Rectal smooth muscle tissue (tissue), 1 donor: Measurements from ENCODE around the gene PLCB1.
"Not testable (repeated sequence)": the region's sequence is repeated elsewhere in the genome, so short reads cannot be mapped to it uniquely, and the experiment has no call there.

Source experiments
- H3K27ac ChIP-seq: one replicate; pipeline ENCODE4 v1.7.0; 2013; ENCODE audit warnings: low read depth, low read length, inconsistent platforms
- H3K27me3 ChIP-seq: one replicate; pipeline ENCODE4 v1.7.0; 2013; ENCODE audit warnings: low read length; ENCODE audit not compliant: control insufficient read depth, insufficient read depth
- H3K36me3 ChIP-seq: one replicate; pipeline ENCODE4 v1.7.0; 2013; ENCODE audit warnings: low read length; ENCODE audit not compliant: control insufficient read depth, insufficient read depth
- H3K4me1 ChIP-seq: one replicate; pipeline ENCODE4 v1.7.0; 2013; ENCODE audit warnings: low read length; ENCODE audit not compliant: control insufficient read depth, insufficient read depth
- H3K4me3 ChIP-seq: one replicate; pipeline ENCODE4 v1.7.0; 2013; ENCODE audit warnings: low read length
- H3K9ac ChIP-seq: one replicate; pipeline ENCODE4 v1.7.0; 2013; ENCODE audit warnings: low read length

Gene PLCB1

DNA sequence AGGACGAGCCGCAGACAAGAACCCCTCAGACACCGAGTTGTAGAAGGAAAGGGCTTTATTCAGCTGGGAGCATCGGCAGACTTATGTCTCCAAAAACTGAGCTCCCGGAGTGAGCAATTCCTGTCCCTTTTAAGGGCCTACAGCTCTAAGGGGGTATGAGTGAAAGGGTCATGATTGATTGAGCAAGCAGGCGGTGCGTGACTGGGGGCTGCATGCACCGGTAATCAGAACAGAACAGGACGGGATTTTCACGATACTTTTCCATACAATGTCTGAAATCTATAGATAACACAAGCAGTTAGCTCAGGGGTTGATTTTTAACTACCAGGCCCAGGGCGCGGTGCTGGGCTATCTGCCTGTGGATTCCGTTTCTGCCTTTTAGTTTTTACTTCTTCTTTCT is 710.5 kb downstream of the PLCB1 start:
- Histone ChIP-seq H3K27ac (no peak overlapping the region), H3K4me3 (no peak overlapping the region), H3K36me3 (no peaks in the 10 kb centered on the region), H3K4me1 (no peaks in the 10 kb centered on the region), H3K27me3 (no peaks in the 10 kb centered on the region), H3K9ac (no peak overlapping the region)

DNA sequence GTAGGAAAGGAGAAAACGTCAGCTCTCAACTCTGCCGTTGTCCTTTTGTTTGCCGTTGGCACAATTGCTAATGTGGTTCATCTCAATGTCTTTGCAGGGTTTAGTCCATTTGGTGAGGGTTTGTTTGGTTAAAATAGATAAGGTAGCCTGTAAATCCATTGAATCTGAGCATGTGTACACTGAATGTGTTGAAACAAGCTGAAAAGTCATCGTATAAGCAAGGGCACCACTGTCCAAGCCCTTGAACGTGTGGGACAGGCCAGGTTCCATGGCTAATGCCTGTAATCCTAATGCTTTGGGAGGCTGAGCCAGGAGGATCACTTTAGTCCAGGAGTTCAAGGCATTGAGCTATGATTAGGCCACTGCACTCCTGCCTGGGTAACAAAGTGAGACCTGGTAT is 712.1 kb downstream of the PLCB1 start:
- Histone ChIP-seq H3K27me3 (no peaks in the 10 kb centered on the region), H3K27ac (no peak overlapping the region), H3K36me3 (no peaks in the 10 kb centered on the region), H3K4me1 (no peaks in the 10 kb centered on the region), H3K9ac (no peak overlapping the region), H3K4me3 (no peak overlapping the region)

DNA sequence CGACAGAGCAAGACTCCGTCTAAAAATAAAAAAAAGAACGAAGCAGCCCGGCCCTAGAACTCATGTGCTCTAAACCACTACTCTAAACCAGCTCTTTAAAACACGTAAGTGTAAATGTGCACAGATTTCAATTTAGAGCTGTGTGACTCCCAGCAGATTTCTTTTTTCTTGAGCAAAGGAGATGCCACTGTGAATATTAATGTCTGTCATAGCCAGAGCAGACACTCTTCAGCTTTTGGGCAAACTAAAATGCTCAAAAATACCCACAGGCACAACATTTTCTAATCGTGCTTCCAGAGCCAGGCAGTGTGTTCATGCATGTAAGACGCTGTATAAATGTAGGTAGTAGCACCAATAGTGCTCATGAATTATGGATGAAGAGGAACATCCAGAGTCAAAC is 717.9 kb downstream of the PLCB1 start:
- Histone ChIP-seq H3K36me3 (no peaks in the 10 kb centered on the region), H3K4me1 (peaks cover 4% of the 10 kb centered on the region), H3K27ac (no peak overlapping the region), H3K27me3 (no peaks in the 10 kb centered on the region), H3K9ac (no peak overlapping the region), H3K4me3 (no peak overlapping the region)

DNA sequence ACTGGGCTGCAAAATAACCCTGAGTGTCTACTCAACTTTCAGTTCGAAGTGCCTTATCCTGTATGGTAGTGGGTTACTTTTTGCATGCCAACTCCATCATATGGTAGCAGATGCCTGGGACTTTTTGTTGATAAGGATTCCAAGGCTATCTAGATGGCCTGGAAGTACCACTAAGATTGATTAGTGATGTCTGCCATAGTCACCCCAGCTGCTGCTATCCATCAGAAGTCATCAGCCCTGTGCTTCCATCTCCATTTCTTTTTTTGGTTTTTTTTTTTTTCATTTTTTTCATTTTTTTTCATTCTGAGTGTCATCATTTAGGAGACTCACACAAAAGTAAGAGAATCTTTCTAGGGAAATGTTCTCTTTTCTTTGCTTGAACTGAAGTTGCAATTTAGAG is 719.4 kb downstream of the PLCB1 start:
- no peak overlapping the region for H3K9ac ChIP-seq
- no peak overlapping the region for H3K27ac ChIP-seq
- no peaks in the 10 kb centered on the region for H3K36me3 ChIP-seq
- no peak overlapping the region for H3K4me3 ChIP-seq
- H3K4me1 ChIP-seq, result peaks cover 5% of the 10 kb centered on the region
- H3K27me3 ChIP-seq, result no peaks in the 10 kb centered on the region

DNA sequence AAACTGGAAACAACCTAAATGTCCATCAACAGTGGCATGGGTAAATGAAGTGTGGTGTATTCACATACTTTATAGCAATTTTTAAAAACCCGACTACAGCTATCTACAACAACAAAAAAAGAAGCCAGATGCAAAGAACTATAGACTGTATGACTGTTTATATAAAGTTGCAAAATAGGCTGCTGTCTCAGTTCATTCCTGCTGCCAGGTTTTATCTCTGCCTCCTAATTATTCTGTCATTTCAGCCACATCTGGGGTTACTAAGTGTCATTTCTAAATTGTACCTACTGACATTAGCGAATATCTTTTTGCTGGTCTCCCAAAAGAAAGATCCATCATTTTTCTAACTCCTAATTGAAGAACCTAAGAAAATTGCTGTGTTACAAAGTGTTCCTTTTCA is 719.9 kb downstream of the PLCB1 start:
- not testable (repeated sequence) for H3K27me3 ChIP-seq, H3K4me1 ChIP-seq, H3K9ac ChIP-seq, H3K27ac ChIP-seq, H3K4me3 ChIP-seq, H3K36me3 ChIP-seq

DNA sequence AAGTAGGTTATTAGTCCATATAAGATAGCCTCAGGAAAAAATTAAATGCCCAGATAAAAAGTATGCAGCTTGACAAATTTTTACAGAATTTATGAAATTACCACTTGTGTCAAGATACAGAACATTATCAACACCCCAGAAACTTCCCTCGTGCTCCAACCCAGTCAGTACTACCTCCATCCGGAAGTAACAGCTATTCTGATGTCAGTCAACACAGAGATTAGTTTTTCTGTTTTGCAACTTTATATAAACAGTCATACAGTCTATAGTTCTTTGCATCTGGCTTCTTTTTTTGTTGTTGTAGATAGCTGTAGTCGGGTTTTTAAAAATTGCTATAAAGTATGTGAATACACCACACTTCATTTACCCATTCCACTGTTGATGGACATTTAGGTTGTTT is 721.1 kb downstream of the PLCB1 start:
- not testable (repeated sequence) for H3K27me3 ChIP-seq, H3K4me1 ChIP-seq, H3K27ac ChIP-seq, H3K4me3 ChIP-seq, H3K36me3 ChIP-seq, H3K9ac ChIP-seq

DNA sequence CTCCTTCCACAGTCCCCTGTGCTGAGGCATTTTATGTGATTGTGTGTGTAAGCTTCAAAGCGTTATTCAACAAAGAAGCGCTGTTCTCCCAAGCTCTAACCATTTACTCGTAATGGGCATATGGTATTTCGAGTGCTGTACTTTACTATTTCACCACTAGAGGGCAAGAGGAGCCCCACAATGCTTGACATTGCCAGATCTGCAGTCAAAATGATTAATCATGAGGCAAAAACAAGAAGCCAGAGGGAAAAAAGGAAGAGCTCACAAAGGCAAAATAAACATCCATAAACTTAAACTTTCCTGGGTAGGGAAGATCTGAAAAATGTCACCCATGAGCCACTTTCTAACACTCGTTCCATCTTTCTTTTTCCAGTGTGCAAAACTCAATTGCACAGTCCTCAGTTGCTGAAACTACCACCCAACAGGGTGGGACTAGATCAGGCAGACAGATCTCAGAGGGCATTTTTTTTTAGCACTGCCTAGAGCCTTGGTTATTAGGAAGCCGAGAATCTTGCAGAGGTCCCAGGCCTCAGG is 721.8 kb downstream of the PLCB1 start:
- Histone ChIP-seq H3K27me3 (no peaks in the 10 kb centered on the region), H3K9ac (no peak overlapping the region), H3K4me1 (peaks cover 5% of the 10 kb centered on the region), H3K4me3 (no peak overlapping the region), H3K27ac (no peak overlapping the region), H3K36me3 (no peaks in the 10 kb centered on the region)

DNA sequence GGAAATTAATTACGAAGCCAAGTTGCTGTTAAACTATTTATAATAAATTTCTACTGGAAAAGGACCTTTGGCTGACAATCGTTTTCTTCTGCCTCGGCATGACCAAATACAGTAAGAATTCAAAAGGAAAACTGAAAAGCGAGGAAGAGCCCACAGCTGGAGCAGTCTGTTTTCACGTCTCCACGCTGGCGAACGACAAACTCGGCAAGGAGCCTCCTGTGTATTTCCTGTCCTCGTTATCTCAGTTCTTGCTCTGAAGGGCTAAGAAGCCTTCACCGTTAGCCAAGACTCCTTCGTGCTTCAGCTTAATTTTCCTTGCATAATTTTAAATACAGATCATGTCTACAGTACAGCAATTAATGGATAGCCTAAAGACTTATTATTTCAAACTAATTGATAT is 722.5 kb downstream of the PLCB1 start:
- peaks cover 5% of the 10 kb centered on the region for H3K4me1 ChIP-seq
- no peaks in the 10 kb centered on the region for H3K36me3 ChIP-seq
- no peak overlapping the region for H3K9ac ChIP-seq
- H3K4me3 ChIP-seq, result no peak overlapping the region
- H3K27ac ChIP-seq, result peak overlapping the region; percentile 6
- H3K27me3 ChIP-seq, result no peaks in the 10 kb centered on the region

DNA sequence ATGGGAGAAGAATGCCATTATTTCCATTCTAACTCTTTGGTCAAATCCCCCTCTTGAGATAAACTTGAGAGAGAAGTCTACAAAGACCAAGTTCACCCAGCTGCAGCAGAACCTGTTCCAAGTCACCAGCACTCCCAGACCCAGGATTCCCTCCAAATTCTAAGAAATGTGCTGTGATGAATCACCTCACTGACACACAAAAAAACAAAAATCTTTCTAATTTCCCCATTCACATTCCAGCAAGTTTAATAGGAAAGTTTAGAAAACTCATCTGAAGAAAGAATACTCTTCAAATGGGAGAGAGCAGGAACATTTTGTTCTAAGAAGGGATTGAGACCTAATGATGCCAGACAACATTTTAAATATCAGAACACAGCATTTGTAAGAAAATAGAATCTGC is 723.2 kb downstream of the PLCB1 start:
- Histone ChIP-seq H3K27me3 (no peaks in the 10 kb centered on the region), H3K9ac (no peak overlapping the region), H3K4me3 (no peak overlapping the region), H3K4me1 (peaks cover 5% of the 10 kb centered on the region), H3K27ac (peak overlapping the region; percentile 6), H3K36me3 (no peaks in the 10 kb centered on the region)

DNA sequence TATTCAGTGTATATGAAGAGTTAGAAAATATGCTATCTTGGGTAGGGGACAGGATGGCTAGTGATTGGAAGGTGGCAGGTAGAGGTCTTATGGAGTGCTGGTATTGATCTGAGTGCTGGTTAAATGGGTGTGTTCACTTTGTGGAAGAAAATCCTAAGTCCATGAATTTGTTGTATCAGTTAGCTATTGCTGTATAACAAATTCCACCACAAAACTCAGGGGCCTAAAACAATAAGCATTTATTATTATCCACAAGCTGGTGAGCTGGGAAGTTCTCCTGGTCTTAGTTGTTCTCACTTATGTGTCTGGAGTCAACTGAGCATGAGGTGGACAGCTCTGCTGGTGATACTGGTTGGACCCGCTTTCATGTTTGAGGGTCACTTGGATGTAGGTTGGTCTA is 724.6 kb downstream of the PLCB1 start:
- H3K27me3 ChIP-seq, result no peaks in the 10 kb centered on the region
- peaks cover 2% of the 10 kb centered on the region for H3K4me1 ChIP-seq
- H3K9ac ChIP-seq, result no peak overlapping the region
- no peaks in the 10 kb centered on the region for H3K36me3 ChIP-seq
- H3K4me3 ChIP-seq, result no peak overlapping the region
- H3K27ac ChIP-seq, result no peak overlapping the region

DNA sequence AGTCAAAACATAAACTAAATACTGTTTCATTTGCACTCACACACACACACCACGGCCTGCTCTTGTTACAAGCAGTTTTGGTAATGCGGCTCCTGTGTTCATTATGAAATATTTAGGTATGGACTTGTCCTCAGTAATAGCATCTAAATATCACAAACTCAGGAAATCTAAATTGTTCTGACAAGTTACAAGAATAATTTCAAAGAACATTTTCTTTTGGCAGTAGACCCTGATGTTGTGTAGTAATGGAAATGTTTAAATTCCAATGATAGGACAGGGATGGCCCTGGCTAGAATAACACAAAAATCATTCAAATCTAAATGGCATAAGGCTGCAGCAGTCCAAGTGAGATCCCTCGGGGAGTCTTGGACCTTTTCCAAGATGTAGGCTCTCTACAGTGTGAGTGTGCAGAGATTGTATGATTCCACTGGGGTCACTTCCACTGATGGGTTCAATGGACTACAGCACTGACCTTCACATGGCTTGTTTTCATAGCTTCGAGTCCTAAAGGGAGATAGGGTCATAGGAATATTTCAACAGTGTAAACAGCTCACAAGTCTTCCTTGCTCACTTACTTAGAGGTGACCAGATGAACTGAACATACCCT is 726.2 kb downstream of the PLCB1 start:
- H3K27me3 ChIP-seq, result no peaks in the 10 kb centered on the region
- H3K4me1 ChIP-seq, result peaks cover 2% of the 10 kb centered on the region
- no peak overlapping the region for H3K27ac ChIP-seq
- no peak overlapping the region for H3K4me3 ChIP-seq
- no peak overlapping the region for H3K9ac ChIP-seq
- no peaks in the 10 kb centered on the region for H3K36me3 ChIP-seq

DNA sequence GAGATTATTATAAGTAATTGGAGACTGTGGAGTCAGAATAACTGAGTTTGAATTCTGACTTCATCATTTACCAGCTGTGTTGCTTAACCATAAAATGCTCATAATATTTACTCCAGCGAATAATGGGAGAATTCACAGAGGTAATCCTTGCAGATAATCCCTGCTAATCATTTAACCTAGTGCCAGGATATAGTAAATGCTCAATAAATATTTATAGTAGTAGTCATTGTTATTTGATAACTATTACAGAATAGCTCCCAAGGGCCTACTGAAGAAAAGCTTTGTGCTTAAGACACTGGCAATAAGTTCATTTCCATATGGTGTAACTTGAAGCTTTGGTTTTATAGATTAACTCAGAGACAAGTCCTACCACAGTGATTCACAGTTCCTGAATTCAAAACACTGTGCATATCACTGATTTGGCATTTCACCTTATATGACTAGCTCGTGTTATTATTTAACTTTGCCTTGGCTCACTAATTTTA is 728.0 kb downstream of the PLCB1 start:
- Histone ChIP-seq H3K9ac (no peak overlapping the region), H3K36me3 (no peaks in the 10 kb centered on the region), H3K4me1 (no peaks in the 10 kb centered on the region), H3K27me3 (no peaks in the 10 kb centered on the region), H3K27ac (no peak overlapping the region), H3K4me3 (no peak overlapping the region)

DNA sequence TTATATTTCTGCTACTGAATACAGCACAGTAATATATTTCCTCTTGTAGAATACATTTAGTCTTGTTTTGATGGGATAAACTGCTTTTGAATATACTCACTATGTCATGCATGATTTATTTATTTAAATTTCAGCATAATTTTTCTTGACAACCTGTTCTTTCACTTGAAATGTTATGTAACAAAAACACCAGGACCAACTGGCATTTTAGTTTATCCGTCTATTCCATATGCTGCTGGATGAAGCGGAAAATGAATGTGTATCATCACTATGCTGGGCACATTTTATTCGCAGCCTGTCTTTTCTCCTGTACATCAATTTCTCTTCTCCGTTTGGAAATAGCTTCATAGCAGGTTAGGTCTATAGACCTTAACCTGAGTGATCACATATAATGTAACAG is 730.0 kb downstream of the PLCB1 start:
- no peak overlapping the region for H3K9ac ChIP-seq
- no peaks in the 10 kb centered on the region for H3K4me1 ChIP-seq
- H3K4me3 ChIP-seq, result no peak overlapping the region
- H3K27ac ChIP-seq, result no peak overlapping the region
- H3K27me3 ChIP-seq, result no peaks in the 10 kb centered on the region
- no peaks in the 10 kb centered on the region for H3K36me3 ChIP-seq
